SKM-1 treated with dmso at 0.1 percent for 144 hours (cell line): ENCODE results near the gene PDE8B.
A peak's percentile ranks its signal among the peaks of the same experiment; 100 is the strongest.

Experiments
- DNase-seq: peaks from one replicate; lab custom pipeline; 2025; ENCODE audit not compliant: unreplicated experiment; lab: John Stamatoyannopoulos, UW

PDE8B gene

DNA sequence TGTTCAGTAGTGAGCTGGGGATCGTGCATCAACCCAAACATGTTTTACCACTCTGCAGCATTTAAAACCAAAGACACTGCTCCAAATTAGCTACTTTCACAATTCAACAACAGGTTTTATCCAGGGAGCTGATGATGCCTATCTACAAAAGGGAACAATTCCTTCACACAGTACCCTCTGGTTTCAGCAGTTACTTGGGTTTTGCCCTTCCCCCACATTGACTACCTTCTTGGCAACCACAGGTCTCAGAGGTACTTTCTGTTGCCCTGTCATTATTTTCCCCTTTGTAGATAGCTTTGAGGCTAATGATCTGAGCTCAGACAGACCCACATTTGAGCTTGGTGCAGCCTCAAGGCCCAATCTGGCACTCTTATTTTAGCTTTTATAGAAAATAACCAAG lies 185.5 kb downstream of the PDE8B start:
- DNase-seq = no peak

DNA sequence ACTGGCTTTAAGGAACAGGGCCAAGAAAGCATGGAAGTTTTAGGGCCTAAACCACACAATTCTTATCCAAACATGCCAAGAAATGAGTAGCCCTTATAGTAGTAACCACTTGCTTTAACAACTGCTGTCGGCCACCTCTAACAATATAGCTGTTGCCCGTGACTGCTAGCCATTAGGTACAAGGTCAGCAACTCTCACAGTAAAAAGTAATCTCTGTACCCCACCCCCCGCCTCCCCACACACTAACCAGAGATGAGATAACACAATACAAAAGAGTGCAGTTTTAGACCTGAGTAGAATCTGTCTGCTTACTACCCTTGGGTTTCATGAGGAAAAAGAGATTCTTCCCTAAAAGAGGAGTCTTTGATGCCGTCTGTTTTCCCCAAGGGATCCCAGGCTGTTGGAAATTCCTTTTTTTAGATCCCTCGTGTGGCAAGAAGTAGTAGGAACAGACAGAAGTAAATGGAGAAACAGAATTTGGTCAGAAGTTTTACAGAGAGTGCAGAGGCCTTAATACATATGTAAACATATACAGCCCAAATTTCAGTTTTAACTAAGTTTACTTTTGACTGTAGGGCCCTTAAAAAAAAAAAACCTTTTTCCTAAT lies 187.3 kb downstream of the PDE8B start:
- DNase-seq = no peak

DNA sequence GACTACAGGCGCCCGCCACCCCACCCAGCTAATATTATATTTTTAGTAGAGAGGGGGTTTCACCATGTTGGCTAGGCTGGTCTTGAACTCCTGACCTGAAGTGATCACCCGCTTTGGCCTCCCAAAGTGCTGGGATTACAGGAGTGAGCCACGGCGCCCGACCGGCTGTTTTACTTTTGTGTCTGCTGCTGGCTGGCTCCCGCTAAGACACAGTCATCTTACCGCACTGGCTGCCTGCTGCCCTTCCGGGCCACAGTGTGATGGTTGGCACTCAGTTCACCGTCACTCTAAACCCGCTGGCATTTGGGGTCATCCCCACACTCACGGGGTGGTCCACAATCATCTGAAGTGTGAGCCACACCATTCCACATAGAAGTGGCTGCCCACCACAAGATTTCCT lies 188.0 kb downstream of the PDE8B start:
- no peak for DNase-seq

DNA sequence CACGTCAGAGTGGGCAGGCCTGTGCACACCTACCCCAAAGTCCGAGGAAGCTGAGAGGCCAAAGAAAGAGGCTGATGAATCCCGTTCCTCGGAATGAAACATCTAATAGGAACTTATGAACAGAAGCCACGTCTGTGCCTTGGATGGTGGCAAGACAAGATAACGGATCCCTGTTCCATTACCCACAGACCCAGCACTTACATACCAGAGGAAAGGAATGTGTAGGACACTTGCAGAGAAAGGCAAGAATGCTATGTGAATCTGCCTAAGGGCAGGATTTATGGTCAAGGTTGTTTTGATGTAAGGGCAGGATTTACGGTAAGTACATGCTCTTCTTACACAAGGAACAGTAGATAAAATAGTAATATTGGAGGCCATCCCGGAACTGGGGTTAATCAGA lies 188.4 kb downstream of the PDE8B start:
- no peak for DNase-seq

DNA sequence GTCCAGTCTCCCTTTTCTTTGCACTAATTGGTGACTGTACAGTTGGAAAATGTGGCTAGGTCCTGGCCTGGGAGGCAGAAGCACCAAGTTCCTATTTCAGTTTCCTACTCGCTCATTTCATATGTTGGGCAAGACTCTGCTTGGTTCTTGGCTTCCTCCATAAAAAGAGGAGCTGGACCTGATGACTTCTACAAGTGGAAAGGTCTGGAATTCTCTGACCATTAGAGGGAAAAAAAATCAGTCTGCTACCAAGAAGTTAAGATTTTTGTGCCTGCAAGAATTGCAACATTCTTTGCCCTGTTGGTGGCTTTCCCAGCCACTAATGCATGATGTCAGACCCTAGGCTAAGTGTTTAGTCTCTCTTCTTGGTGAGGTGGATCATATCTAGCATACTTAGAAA lies 190.2 kb downstream of the PDE8B start:
- DNase-seq = peak; percentile 62

DNA sequence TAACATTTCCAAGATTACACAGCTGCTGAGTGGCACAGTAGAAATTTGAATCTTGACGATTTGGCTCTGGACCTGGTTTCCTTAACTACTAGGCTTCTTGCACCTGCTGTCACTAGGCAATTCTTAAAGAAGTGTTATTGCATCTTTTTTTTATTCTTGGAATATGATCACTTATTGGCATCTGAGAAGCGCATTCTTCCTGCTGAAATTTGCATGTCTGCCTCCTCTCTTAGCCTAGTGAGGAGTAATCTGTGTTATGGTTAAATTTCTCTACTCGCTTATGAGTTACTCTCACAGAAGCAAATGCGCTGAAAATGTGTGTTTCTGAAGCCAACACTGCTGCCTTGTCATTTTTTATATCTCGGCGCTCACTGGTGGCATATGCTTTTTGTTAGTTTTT lies 192.3 kb downstream of the PDE8B start:
- no peak for DNase-seq

DNA sequence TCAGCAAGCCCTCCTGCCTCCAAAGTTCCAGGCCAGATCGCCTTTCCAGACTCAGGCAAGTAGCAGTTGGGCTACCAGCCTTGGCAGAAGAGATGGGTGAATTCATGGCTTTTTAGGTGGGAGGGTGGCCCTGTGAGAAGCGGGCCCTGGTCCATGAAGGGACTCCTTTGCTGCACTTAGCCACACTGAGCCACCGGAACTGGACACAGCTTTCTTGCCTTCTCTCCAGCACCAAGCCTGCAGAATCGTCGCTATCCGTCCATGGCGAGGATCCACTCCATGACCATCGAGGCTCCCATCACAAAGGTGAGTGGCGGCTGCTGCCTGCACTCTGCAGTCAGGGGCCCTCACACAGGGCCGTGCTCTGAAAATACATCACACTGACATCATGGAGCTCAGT lies 196.7 kb downstream of the PDE8B start:
- DNase-seq = no peak

DNA sequence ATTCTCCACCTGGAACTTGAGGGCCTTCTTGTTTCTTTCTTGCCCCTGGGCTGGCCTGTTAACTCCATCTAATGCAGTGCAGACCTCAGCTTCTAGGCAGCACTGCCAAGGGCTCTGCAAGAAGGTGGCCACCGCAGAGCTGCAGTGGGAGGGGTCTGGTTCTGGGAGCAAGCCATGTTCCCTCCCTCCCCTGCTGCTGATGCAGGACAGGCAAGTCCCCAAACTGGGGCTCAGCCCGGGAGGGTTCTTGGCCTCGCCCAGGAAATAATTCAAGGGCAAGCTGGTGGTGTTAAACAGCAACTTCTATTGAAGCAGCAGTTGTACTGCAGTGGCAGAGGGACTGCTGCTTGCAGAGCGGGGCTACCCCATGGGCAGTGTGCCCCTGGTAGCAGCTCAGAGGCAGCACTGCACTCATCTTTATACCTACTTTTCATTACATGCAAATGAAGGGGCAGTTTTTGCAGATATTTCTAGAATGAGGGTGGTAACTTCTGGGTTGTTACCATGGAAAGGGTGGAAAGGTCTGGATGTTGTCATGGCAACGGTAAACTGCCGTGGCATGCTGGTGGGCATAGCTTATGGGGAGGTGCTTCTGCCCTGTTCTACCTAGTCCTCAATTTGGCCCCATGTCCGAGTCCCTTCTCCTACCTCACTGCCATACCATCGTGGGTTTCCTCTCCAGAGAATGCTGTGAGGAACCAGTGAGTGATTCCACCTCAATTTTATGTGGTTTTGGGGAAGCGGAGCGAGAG lies 199.6 kb downstream of the PDE8B start:
- no peak for DNase-seq

DNA sequence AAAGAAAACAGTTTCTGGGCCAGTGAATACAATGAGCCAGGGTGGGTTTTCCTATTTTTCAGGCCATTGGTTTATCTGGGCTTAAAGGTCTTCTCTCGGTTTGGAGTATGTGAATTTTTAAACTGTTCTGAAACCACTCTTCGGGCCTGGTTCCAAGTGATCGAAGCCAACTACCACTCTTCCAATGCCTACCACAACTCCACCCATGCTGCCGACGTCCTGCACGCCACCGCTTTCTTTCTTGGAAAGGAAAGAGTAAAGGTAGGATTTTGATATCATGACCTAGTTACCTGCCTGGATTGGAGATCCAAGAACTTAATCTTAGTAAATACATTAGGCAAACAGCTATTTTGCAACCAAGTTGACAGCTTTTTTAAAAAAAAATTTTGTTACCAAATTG lies 202.6 kb downstream of the PDE8B start:
- no peak for DNase-seq

DNA sequence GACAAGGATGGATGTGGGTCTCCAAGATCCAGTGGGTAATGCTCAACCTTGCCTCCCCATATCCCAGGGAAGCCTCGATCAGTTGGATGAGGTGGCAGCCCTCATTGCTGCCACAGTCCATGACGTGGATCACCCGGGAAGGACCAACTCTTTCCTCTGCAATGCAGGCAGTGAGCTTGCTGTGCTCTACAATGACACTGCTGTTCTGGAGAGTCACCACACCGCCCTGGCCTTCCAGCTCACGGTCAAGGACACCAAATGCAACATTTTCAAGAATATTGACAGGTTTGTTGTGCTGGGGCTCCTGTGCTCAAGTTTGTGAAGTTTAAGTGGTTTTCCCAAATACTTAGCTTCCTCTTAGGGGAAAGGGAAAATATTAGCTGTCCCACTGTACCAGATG lies 207.7 kb downstream of the PDE8B start:
- no peak for DNase-seq

DNA sequence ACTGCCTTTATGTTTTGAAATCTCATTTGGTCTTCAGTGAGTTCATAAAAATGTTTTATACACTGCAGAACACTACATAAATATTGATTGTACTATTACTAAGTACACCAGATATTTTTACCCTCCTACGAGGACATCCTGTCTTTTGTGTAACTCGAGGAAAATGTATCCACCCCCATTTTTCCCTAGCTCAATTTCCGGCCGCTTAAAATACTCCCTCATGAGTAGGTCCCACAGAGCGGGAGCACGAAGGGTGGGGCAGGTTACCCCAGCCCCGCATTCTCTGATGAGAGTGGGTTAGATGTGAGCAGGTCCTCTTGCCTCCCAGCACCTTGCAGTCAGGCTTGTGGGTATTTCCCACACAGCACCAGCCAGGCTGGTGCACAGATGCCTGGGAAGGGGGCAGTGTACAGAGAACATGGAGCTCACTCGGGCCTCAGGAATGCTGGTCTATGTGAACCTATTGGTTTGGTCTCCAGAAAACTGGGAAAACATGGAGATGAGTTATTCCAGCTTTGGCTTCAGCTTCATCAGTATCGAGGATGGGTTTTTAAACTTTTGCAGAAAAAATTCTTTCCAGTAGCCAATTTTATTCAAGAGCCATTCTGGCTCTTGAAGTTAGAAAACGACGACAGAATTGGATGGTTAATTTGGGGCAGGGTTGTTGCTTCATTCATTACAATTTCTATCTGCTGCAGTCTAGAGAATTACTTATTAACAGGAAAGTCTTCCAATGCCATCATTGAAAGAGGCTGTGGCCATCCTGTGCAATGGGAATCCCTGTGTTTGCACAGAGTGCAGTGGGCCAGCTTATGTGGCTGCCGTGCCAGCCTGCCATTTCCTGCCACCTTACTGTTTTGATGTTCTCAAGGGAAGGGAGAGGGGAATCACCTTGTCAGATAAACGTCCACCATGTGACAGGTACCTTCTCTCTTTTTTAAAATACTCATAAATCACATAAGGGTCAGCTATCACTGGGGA lies 208.4 kb downstream of the PDE8B start:
- no peak for DNase-seq

DNA sequence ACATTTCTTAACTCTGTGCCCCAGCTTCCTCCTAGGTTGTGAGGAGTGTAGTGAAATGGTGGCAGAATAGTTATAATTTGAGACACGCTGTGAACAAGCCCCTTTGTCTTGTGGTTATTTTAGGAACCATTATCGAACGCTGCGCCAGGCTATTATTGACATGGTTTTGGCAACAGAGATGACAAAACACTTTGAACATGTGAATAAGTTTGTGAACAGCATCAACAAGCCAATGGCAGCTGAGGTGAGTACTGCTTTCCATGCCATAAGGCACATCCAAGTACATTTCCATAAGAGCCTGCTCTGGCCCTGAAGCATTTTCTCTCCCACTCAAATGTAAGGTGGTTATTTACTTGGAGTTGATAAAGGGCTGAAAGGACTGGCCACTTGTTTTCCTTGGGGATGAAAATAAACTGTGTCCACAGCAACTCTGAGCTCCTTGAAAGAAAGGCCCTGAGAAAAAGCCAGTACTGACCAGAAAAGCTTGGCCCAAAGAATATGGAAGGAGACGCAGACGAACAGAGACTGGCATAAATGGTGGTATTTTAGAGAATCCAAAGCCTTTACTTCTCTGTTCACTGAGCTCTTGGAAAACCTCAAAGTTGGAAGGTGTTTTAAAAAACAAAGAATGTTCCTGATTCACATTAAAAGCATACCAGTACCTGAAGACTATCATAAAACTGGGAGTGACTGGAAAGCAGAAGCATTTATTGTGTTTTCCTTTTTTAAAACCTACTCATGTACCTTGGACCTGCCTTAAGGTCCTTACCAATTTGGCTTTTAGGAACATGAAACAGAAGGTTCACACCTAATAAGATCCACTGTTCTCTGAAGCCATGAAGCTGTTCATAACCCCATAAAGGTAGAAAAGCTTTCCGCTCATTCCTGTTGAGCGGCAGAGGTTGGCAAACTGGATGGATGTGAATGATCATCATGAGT lies 209.4 kb downstream of the PDE8B start:
- DNase-seq = no peak

DNA sequence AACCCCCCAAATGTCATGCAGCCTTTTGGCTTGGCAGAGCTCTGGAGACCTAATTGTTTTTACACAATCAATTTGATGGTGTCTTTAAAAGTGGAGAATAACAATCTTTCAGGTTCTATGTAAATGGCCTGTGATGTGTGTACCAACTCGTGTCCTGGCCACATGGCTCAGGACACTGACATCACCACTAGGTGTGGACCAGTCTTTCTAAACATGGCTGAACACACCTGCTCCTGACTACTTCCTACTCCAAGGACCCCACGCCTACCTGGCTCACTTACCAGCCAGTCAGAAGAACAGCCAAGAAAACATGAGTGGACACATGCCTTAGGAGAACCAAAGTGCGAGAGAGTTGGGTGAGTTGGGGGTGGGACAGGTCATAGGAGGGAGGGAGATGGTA lies 210.5 kb downstream of the PDE8B start:
- no peak for DNase-seq

DNA sequence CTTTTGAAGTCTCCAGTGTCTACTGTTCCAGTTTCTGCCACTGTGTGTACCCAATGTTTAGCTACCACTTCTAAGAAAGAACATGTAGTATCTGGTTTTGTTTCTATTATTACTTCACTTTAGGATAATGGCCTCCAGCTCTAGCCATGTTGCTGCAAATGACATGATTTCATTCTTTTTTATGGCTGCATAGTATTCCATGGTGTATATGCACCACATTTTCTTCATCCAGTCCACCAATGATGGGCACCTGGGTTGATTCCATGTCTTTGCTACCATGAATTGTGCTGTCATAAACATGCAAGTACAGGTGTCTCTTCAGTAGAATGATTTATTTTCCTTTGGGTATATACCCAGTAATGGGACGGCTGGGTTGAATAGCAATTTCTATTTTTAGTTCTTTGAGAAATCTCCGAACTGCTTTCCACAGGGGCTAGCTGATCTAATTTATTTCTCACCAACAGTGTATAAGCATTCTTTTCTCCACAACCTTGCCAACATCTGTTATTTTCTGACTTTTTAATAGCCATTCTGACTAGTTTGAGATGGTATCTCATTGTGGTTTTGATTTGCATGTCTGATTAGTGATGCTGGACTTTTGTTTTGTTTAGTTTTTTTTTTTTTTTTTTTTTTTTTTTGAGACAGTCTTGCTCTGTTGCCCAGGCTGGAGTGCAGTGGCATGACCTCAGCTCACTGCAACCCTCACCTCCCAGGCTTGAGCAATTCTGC lies 212.7 kb downstream of the PDE8B start:
- no peak for DNase-seq

DNA sequence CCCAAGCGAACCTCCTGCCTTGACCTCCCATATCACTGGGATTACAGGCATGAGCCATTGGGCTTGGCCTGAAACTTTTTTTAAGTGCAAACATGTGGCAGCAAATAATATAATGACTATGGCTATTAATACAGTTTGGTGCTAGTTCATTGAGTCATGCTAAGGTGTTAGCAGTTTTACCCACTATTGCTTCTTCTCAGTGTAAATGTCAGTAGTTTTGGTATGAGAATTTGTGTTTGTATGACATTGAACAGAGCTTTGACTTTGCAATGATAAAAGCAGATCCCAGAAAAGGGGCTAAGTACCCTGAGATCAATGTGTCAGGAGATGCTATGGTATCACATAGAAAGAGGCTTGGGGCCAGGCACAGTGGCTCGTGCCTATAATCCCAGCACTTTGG lies 214.4 kb downstream of the PDE8B start:
- no peak for DNase-seq

DNA sequence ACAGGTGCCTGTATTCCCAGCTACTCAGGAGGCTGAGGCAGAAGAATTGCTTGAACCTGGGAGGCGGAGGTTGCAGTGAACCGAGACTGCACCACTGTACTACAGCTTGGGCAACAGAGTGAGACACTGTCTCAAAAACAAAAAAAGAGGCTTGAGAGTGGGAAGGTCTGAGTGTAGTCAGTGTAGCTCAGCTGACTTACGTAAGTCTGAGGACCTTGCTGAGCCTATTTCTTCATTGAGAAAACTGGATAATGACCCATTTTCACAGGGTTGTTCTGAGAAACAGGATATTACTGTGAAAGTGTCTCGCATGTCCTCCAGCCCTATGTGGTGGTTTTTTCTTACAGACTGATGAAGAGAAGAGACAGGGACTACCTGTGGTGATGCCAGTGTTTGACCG lies 214.9 kb downstream of the PDE8B start:
- no peak for DNase-seq

DNA sequence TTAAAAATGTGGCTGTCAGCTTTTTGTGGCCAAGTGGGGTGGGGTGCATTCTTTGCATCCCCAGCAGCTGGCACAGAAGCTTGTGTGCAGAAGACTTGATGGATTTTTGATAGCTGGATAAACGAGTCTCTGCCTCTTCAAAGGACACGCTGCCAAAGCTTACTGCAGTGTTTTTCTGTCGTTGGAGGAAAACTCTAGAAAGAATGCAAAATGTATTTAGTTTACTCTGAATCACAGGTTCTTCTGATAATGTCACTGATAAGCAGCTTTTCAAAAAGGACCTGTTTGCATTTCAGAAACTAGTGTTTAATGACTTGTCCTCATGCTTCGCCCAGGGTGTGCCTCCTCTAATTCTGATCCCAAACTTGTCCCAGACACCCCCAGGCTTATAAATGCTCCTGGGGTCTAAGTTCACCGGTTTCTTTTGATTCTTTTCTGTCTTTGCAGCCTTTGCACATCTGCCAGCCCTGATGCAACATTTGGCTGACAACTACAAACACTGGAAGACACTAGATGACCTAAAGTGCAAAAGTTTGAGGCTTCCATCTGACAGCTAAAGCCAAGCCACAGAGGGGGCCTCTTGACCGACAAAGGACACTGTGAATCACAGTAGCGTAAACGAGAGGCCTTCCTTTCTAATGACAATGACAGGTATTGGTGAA lies 215.6 kb downstream of the PDE8B start:
- DNase-seq = no peak

DNA sequence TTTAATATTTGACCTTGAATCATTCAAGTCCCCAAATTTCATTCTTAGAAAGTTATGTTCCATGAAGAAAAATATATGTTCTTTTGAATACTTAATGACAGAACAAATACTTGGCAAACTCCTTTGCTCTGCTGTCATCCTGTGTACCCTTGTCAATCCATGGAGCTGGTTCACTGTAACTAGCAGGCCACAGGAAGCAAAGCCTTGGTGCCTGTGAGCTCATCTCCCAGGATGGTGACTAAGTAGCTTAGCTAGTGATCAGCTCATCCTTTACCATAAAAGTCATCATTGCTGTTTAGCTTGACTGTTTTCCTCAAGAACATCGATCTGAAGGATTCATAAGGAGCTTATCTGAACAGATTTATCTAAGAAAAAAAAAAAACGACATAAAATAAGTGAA lies 216.2 kb downstream of the PDE8B start:
- DNase-seq = no peak

DNA sequence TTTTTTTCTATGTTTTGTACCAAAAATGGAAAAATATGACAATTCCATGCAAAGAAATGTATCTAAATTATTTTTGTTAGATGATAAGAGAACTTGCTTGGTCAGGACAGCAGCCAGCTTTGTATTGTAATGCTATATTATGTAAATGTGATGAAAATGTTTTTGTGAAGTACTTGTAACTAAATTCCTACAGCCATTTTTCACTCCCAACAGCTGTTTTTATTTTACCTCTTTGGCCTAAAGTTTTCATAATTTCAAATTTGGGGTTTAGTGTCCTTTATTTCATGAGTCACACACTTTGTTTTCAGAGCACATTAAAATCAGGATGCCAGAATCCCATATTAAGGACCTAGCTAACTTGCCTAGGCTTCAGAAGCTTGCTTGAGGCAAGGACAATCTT lies 217.5 kb downstream of the PDE8B start:
- no peak for DNase-seq

DNA sequence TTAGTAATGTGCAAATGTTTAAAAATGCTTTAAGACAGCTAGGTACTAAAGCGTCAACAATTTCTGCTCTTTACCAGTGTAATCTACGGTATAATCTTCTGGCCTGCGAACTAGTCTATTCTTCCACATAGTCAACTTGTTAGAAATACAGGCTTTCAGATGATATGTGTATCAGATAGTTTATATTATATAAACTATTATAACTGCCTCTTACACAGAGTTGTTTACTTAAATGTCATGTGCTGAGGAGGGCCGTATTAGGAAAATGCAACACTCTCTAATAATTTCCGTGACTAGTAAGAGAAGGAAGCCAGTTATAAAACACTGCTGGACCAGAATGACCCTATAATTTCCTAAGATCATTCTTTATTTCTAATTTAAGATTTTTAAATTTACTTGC lies 218.0 kb downstream of the PDE8B start:
- DNase-seq = no peak
